LHCN-M2 (cell line): Measurements from ENCODE around the gene TPPP3. TPM values are rescaled to one million over a fixed set of nuclear protein-coding genes. Genes with fewer than 3 reads are reported as not detected.

Experiments used
- DNase-seq: peaks from one replicate; pipeline ENCODE4 v3.0.0-alpha.2; 2012; ENCODE audit warnings: low read depth
- total RNA-seq: library from RNA; depleted of rRNA; stranded (reverse); fragments of >200 nt; gene quantifications from 2 replicates; pipeline ENCODE4 v1.2.3, GENCODE V29; 2014

The TPPP3 gene
- total RNA-seq, 1 experiment from 2014 or later: 17.6 TPM

DNA sequence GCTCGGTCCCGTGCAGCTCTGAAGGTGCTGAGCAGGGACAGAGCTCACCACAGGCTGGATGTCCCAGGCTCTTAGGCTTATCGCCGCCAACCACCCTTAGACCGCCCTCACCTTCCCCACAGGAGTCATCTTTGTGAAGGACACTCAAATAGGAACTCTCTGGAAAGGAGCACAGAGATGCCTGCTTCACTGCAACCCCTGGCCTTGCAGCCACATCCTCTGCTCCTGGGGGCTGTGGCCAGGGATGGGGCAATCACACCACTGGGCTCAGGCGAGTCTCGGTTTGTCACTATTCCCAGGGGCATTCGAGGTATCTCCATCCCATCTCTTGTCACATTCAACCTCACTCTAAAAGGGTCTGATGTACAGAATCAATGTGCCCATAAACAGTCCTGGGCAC lies 12.0 kb upstream of the TPPP3 start:
- DNase-seq: no peak

DNA sequence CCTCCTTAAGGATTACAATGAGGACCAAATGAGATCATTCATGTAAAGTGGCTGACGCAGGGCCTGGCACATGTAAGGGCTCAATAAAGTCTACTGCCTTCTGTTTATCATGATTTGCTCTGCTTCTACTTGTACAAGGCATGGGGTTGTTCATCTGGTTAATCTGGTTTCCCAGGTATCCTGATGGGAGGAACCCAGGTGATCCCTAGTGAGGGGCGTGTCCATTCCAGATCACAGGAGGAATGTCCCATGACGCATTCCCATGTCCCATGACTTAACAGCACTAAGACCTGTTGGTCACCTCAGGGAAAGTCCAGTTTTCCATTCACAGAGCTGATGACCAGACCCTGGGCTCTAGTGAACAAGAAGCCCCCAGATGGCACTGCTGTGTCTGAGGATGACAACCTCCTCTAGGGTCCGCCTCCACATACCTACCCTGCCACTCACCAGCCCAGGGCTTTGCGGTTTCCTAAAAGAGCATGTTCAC lies 11.5 kb upstream of the TPPP3 start:
- no peak for DNase-seq

DNA sequence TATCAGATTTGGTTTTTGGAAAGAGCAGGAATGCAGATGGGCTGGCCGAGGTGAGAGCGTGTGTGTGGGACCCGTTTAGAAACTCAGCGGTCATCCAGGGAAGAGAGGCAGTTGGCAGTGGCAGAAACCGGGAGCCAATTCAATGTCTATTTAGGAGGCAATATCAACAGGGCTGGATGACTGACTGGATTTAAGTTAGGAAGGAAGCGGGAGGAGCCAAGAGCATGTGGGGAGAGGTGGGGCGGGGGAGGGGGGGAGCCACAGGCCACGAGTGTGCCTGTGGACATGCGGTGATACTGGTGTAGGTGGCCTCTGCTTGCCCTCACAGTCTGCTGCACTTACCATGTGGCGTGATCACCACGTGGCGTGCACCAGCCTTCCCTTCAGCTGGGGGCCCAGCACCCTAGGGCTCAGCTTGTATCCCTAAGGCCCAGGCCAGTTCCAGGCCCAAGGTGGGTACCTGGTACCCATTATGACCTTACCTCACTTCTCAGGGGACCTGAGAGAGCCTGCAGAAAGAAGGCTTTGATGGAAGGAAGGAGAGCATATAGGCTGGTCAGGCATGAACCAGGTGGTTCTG lies 10.8 kb upstream of the TPPP3 start:
- no peak for DNase-seq

DNA sequence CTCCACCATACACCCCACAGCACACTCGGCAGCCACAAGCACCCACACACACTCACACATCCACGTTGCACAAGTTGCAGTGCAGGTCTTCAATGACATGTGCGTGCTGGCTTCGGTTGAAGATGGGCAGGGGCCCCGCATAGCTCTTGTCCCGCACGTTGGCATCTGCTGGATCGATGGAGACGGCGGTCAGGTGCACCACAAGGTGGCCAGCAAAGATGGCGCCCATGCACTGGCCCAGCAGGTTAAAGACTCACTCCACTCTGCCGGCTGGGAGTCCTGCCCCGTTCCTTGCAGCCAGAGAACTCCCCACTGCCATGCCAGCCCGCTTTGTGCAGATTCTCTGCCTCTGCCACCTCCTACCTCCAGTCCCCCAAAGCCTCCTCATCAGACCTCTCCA lies 7.6 kb upstream of the TPPP3 start:
- no peak for DNase-seq

DNA sequence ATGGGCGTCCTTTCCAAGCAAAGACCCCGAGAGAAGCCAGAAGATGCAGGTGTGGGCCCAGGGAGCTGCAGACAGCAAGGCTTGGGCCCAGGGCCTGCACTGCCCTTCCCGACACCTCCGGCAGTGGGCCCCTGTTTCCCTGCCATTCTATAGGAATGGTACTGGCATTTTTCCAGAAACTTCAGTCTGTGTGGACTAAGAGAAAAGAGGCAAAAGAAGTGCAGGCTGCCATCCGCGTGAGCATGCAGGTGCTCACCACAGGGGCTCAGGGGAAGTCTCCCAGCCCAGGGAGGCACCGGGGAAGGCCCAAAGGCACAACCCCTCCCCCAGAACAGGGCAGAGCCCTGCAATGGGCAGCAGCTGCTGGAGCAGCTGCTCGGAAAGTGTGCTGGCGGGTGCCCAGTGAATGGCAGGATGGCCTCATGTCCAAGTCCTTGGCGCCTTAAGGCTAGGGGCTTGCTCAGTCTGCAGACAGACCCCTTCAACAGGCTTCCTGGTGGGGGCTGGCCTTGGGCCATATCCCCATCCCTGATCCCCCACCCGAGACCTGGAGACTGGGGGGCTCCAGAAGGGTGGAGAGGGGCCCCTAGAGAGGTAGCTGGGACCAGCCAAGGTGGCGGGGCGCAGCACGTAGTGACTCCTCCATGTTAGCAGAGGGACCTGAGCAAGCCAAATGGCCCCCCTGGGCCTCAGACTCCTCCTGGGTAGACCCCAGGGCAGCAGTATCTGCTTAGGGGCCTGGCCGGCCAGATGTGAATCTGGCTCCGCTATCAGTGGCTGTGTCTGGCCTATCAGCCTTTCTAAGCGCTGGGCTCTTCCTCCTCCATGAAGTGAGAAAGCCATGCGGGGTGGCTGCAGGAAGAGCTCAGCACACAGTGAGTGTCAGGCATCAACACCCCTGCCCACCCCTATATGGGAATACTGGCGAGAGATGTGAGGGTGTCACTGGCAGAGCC lies 6.7 kb upstream of the TPPP3 start:
- DNase-seq: peak; percentile 70

DNA sequence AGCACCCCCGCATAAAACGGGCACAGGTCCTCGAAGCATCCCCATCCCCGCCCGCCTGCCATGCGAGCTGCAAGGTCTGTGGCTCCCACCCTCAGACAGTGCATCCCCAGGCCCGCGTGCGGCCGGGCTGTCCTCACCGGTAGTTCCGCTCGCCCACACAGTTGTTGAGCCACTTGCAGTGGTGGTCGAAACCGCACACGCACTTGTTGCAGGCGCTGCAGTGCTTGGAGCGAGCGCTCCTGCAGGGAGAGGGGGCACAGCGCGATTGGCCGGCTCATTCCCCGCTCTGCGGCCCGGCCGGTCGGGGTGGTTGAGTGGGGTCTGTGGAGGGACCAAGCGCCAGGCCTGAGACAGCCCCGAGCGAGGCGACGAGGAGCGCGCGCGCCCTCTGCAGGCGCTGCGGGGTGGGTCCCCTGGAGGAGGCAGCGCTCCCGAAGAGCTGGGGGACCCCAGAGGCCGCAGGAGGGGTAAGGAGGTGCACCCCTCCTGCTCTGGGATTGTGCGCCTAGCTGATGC lies 6.0 kb upstream of the TPPP3 start:
- DNase-seq: no peak

DNA sequence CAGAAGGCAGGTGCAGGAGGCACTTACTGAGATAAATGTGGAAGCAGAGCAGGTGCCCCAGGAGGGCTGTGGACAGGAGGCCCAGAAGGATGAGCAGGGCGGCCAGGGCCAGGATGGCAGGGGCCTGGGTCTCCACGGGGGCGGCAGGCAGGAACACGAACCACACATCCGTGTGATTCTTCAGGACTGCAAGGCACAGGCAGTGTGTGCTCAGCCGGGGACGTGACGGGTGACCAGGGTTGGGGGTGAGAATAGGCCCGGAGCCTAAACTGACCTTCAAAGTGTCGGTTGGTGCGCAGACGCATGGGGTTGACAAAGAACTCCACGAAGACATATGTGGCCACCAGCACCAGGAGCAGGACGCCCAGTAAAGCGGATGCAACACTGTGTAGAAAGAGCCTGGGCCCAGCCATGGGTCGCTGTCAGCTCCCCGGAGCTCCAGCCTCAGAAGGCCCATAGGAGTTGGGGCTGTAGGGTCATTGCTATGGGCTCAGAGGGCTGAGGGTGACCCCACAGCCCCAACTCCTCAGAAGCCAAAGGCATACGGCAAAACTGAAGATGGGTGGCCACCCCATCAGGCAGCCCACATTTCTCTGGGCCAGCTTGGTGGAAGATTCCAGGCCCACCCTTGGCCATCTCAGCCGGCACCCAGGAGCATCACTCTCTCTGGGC lies 5.4 kb upstream of the TPPP3 start:
- DNase-seq: no peak

DNA sequence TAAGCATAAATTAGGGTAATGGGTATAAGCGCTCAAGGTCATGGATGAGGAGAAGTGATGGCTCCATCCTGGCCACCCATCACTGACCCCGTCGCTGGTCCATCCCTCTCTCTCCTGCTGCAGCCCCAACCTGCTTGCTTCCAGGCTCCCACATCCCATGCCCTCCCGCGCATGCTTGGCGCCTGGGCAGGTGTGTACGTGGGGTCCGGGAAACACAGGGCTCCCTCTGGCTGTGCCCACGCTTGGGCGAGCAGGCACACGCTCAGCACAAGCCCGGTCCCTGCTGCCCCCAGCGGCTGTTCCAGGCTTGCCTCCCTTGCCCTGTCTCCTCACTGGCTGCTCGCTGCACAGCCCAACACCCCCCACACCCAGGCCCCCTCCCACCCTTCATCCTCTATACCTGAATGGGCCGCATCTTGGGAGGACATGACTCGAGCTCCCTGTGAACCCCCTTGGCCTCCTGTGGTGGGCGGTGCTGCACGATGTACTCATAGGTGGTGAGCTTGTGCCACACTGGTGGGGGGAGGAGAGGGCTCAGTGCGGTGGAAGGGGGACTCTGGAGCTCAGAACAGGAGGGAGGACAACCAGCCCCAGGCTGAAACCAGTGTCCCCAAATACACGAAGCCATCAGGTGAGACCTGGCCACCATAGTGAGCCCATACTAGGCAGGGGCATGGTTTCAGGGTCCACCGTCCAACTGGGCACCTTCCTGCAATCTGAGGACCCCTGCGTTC lies 4.7 kb upstream of the TPPP3 start:
- no peak for DNase-seq

DNA sequence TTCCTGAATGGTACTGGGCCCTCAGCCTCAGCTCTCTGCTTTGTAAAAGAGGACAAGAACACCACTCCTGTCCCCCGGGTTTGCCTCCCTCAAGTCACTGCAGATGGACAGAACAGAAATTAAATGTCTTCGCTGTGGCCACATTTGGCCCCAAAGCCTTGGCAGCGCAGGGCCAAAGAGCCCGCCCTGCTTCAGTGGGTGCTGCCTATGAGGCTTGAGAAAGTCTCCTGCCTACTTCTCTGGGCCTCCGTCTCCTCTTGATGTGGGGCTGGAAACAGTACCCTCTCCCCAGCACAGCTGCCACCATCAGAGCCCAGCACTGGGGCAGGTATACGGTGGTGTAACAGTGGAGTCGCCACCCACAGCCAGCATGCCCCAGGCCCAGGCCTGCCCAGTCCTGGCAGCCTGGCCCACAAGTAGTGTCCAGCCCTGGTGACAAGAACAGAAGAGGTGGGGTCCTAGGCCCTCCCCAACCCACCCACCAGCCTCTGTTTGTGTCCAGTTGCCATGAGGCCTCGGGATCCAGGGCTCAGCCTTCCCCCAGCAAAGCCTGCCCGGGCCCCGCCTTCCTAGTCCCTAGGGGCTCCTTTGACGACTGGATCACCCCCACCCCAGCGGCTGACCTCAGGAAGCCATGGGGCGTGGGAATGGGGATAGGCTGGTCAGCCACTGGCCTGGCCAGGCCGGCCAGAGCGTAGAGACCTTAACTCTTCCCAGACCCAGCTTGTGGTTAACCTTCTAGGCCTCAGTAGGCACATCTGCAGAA lies 3.9 kb upstream of the TPPP3 start:
- no peak for DNase-seq

DNA sequence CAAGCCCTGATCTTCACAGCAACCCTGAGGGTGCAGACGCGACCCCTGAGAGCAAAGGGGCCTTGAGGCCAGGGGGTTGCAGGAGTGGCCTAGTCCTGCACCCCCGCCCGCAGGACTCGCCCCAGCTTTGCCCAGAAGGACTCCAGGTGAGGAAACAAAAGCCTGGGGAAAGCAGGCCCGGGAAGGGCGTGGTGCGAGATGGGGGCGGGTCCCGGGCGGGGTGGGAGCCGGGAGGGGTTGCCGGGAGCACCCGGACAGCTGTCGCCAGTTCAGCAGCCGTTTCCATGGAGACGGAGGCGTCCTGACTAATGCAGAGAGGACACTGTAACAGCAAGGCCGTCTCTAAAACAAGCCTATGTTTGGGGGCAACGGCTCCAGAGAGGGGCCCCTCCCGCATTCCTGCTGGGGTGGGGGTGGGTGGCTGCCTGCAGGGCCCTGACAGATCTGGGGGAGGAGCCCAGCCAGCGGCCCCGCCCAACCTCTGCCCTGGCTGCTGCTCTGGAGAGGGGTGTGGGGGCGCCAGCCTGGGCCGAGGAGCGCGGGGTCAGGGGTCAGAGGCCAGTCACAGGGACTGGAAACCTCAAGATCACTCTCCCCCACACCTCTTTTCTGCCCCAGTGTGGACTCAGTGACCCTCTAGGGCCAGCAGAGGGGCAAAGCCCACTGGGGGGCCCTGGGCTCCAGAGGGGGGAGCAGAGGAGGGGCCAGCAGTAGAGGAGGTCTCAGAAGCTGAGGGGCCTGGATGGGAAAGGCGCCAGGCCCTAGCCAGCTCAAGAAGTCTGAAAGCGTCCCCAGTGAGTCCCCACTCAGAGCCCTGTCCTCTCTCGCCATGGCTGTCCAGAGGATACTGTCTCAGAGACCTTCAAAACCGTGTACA lies 3.1 kb upstream of the TPPP3 start:
- DNase-seq: peak; percentile 98

DNA sequence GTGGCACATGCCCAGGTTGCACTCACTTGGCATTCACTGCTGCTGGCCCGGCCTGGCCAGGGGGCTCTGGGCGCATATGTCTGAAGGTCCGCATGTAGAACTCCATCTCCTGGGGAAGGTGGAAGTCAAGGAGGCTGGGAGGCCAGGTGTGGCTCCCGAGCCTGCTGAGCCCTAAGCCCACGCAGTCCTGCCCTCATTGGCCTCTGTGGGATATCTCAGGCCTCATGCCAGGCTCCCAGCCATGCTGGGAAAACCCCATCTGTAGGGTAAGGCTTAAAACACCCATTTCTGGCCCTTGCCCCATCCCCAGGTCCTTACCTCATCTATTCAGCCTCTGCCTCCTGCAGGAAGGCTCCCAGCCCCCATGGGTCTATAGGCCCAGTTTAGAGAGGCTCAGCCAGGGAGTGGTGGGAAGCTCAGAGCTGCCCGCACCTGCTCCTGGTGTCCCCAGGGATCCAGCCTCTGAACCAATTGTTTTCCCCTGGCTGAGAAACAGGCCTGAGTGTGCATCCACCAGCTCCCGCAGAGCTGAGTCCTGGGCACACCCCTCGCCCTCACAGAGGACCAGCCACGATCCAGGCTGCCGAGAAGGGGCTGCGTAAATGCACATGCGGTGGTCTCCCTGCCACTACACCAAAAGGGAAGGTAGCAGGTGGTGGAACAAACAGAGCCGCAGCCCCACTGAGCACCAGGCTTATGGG lies 2.3 kb upstream of the TPPP3 start:
- DNase-seq: peak; percentile 86

DNA sequence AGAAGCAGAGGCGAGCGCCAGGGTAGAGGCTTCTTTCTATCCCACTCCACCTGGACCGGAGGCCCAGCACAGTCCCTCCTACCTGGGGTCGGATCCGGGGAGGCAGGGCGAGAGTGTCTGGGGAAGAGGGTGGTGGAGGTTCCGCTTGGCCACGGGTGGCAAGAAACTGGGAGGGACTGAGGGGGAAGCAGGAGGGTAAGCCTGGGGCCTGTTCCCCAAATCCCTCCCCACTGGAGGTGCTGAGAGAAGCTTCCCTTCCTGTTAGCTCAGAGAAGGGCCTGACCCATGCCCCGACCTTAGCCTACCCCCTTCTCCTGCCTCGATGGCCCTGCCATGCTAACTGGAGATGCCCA lies 1.8 kb upstream of the TPPP3 start:
- DNase-seq: no peak

DNA sequence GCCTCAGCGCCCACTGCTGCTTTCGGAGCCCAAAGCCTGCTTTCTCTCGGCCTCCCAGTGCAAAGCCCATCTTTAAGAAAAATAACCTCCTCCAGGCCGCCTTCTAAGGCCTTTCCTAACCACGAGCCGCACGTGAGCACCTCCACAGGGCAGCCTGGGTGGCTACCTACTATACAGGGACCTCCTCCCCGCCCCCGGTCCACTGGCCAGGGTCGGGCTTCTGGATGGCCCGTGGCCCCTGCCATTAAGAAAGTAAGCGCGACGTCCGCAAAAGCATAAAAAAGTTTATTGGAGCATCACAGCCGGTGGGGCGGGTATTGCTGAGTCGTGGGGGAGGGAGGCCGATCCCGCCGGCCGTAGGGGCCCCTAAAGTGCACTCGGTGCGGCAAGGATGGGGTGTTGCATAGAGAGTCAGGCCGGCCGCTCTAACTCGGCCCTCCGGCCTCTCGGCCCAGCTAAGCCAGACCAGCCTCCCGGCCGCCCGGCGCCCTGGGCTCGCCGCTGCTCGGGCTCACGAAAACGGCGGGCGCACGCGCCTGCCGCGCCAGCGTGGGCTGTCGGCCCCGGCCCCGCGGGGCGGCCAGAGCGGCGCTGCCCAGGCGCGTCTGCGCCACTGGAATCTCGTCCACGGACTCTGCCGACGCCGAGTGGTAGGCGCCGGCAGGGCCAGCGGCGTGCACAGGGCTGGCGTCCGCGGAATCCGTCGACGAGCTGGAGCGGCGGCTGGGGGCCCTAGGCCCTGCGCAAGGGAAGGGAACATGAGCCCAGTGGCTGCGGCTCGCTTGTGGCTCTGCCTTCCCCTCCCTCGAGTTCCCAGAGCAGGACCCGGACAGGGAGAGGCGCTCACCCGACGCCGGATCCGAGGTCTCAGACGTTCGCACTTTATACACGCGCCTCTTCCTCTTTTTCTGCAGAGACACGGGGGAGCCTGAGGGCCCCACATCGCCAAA lies 1.1 kb upstream of the TPPP3 start:
- DNase-seq: no peak

DNA sequence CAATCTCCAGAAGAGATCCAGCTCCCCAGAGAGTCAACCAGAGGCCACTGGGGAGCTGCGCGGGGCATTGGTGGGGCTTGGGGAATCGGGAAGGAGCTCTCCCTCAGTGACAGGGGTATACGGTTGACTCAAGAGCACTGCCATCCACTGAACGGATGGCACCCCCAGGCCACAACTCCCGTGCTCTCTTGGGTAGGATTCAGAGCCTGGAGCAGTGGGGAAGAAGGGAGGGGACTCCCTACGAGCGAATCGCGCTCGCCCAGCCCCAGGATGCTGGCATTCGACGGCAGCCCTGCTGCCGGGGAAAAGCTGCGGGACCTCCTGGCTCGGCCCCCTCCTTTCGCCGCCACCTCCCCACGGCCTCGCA lies 473 bp upstream of the TPPP3 start:
- no peak for DNase-seq

DNA sequence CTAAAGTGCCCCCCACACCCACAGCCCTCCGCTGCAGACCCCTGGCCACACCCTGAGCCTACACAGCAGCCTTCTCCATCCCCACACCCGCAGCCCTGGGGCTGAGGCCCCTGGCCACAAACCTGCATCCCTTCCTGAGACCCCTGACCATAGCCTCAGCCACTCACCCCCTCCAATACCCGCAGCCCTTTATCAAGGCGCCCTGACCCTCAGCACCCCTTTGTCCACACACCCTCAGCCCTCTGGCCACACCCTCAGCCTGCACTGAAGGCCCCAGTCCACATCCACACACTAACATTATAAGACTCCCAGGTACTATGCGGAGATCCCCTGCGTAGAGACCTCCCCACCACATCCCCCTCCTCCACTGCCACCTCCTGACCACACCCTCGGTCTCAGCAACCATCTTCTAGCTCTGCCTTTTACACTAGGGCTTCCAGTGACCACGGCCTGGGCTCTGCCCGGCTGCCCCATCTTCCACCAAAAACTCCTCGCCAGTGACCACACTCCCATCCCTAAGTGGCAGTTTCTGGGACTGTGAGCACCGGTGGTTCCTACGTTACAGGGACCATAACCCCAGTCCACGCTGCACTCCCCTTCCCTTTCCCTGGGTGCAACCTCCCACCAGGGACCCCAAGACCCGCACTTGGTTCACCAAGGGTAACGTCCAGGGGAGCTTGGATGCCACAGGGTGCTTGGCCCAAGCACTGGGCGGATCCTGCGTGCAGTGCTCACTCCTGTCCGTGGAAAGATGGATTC lies 818 bp downstream of the TPPP3 start:
- no peak for DNase-seq

DNA sequence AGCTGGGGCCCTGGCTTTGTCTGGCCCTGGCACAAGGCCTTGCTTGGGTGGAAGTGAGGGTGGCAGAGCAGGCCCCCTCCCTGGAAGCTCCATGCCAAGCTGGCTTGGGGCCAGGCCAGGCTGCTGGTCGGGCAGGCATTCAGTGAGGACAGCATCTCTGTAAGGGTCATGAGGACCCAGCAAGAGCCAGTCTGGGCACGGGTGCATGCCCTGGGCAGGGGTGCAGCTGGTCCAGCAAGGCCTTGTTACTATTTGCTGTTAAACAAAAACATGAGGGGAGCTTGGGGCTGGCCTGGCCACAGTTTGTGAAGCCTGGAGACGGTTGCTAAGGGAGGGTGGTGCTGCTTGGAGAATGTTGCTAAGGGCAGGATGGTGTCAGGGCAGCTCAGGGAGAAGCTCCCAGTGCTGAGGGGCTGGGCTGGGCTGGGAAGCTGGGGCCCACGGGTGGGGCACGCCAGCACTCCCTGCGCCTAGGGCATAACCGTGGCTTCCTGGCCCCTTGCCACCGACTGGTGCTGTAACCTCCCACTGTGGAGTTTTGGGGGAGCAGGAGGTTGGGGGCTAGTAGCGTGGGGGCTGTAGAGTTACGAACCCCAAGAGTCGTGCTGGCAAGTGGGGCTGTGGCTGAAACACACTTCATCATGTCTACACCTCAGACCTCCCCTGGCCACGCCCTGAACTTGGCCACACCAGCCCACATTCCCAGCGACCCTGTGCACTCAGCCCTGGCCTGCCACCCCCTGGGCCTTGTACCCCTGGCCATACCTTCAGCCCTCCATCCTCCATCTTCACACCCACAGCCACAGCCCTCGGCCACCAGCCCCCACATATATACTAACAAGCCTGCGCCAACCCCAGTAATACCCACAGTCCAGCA lies 1.6 kb downstream of the TPPP3 start:
- DNase-seq: peak; percentile 22
